ENCODE data around the gene EDRF1.

The EDRF1 gene

DNA sequence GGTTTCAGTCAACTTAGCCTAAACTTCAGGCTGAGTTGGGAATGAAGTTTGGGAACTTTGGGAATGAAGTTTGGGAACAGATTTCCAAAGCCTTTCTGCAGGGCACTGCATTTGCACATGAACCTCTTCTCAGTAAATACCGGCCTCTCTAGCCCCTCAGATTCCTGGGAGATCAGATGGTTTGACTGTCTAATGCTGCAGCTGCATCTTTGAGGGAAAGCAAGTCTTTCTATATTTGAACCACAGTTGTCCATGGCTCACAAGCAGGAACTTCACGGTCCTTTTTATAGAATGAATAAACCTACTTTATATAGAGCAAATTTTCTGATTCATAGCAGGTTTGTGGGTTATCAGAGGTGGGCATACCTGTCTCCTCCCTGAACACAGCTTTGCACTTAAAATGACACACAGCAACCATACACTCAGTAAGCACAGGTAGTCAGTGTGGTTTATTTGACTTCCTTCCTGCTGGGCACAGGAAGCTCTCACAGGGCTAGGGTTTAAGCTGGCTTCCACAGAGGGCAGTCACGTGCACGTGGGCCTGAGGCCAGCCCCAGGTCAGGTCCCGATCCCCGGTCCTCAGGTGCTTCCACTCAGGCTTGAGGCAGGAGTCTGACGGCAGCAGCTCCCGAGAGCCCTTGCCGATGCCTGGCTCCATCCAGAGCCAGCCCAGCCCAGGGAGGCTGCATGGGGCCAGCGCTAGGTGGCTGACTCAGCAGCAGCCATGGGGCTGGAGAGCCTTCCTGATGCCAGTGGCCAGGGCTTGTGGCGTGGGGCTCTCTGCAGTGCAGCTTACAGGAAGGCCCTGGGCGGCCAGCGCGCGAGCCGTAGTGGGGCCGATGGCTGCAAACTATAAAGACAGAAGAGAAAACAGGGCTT, 68.9 kb downstream of the EDRF1 start:
- no peak for DNase-seq (ENCODE audit: low read depth)

GRCh38 chr10:125792342-125793300, 73.1 kb downstream of the EDRF1 start:
- DNase-seq (ENCODE audit: low read depth), result no peak

DNA sequence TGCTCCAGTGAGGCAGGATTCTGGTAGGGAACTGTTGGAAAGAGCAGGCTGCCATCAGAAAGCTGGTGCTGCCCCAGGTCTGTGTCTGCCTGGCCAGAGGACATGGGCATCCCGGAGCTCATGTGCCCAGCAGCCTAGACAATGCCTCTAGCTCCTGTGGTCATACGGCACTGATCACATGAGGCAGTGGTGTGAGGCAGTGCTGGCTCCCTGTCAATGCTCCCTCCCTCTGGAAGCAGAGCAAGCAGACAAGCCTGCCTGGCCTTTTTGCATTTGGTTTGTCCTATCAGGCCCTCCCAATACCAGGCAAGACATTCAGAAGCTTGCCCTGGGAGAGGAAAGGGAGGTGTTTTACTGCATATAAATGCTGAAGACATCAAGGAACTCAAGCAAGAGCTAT, 75.6 kb downstream of the EDRF1 start:
- no peak for DNase-seq (ENCODE audit: low read depth)

- no peak for DNase-seq (ENCODE audit: low read depth)
These were observed 76.2 kb downstream of the EDRF1 start for GRCh38 chr10:125795637-125796190.

DNA sequence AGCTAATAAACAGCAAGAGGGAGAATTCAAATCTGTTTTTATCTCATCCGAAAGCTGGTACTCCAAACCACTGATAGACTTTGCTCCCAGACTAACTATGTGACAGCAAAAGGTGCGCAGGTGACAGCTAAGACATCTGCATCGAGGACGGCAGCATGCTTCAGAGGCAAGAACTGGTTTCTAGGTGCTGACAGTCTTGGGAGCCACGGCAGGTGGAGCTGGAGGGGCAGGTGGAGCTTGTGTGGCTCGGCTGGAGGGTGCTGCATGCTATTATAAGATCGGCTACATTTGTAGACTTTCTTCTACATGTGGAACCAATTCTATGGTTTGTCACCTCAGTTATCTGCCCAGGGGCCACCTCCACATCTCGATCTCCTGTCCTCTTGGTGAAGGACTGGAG, 77.9 kb downstream of the EDRF1 start:
- no peak for DNase-seq (ENCODE audit: low read depth)

DNA sequence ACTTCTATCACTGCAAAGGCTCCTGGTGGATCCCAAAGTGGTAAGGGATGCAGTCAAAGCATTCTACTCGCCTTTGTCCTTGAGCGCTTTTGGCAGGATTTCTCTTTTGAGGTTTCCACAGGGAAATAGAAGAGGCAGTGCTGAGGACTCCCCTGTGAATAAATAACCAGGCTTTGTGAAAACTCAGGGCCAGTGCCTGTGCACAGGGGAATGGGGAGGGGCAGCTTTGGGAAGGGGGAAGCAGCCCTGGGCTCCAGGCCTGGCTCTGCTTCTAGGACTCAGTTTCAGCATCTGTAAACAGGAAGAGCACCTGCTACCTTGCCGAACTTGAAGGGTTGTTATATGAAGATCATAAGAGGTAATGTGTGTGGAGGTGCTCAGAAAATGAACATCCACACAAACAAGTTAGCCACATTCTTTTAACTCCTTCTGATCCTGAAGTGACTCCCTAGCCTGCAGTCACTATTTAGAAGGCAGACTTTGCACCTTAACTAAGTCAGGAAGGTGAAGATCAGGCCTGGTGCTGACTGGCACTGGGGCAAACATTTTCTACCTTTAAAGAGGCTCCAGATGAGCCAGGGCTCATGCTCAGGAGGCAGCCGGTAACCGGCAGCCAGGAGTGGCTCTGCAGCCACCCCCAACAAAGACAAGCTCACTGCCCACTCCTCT, 78.6 kb downstream of the EDRF1 start:
- no peak for DNase-seq (ENCODE audit: low read depth)

GRCh38 chr10:125799451-125800182, 80.1 kb downstream of the EDRF1 start:
- DNase-seq (ENCODE audit: low read depth), result no peak

DNA sequence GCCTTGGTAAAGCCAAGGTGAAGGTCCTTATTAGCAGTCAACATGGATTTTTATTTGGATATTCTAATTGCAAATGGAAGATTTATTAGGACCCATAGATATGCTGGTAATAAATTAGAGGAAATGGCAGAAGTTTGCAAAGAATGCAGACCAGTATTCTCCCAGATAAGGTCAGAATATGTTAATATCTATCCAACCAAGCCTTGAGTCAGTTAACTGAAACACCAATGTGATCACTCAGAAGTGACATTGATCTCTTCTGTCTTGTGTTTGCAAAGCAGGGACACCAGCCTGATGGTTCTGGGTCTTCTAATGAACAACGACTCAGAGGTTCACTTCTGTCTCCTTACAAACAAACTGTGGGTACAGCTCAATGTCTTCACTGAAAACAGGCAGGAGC, 82.1 kb downstream of the EDRF1 start:
- no peak for DNase-seq (ENCODE audit: low read depth)

DNA sequence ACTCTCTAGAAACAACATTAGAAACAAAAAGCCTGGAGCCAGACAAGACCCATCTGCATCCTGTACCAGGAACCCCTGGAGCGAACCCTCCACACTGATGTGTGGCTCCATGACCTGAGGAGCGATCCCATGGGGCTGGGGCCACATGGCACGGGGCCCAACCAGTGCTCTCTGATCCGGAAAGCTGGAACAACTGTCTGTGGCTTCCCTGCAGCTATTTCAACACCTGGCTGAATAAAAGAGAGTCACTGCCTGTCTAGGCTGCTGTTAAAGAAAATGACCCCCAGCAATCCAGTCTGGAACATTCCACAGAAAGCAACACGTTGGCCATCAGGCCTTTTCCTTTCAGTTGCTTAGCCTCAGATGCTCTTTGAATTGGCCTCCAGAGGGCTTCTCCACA, 82.6 kb downstream of the EDRF1 start:
- no peak for DNase-seq (ENCODE audit: low read depth)

- no peak for DNase-seq (ENCODE audit: low read depth)
These were observed 83.2 kb downstream of the EDRF1 start for GRCh38 chr10:125802739-125803138.

- no peak for DNase-seq (ENCODE audit: low read depth)
These were observed 88.5 kb downstream of the EDRF1 start for GRCh38 chr10:125808047-125808446.

DNA sequence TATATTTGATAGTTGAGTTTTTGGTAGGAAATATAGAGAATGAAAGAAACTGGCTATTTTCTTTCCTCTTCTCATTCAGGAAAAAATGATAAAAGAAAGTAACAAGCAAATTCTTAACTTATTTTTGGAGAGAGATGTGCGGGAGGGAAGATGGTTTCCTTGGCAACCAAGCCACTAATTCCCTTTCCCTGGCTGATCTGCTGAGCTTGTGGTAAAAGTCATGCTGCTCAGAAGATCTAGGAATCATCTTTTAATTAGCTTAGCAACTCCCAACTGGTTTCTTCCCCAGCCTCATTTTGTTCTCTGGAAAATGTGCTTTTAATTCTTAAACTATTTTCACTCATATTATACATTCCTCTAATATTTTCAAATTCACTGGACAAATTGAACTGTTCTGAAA, 91.7 kb downstream of the EDRF1 start:
- DNase-seq (ENCODE audit: low read depth), result no peak

DNA sequence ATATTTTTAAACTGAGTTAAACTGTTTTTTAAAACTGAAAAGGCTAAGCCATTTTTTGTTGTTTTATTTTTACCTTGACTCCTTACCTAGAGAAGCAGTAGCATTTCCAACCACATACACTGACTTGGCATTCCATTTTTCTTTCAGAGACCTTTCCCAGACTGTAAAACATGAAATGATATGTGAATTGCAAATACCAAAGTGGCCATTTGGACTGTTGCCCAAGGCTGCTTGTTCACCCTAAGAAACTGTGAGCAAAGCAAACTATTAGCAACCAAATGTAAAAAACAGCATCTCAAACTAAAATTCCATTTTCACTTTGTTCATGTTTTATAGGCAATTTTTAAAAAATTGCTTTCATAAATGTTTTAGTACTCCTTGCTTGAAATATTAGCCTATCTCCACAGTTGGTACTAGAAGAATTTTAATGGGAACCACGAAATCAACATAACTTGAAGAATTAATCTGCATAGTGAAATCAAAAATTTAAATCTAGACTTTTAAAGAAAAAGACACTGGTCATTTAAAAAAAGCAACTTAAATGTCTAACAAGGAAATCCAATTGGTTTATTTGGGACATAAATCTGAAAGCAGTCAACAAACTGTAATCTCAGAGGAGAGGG, 92.7 kb downstream of the EDRF1 start:
- no peak for DNase-seq (ENCODE audit: low read depth)
